NCI-H345 treated with DMSO at 0.1 percent for 48 hours (cell line): ENCODE results near the gene DMKN.

Source experiments
- DNase-seq: peaks from one replicate; lab custom pipeline; 2025; ENCODE audit not compliant: unreplicated experiment; lab: John Stamatoyannopoulos, UW

Gene DMKN

GRCh38 chr19:35549879-35550523 lies 36.6 kb upstream of the DMKN start:
- no peak for DNase-seq

DNA sequence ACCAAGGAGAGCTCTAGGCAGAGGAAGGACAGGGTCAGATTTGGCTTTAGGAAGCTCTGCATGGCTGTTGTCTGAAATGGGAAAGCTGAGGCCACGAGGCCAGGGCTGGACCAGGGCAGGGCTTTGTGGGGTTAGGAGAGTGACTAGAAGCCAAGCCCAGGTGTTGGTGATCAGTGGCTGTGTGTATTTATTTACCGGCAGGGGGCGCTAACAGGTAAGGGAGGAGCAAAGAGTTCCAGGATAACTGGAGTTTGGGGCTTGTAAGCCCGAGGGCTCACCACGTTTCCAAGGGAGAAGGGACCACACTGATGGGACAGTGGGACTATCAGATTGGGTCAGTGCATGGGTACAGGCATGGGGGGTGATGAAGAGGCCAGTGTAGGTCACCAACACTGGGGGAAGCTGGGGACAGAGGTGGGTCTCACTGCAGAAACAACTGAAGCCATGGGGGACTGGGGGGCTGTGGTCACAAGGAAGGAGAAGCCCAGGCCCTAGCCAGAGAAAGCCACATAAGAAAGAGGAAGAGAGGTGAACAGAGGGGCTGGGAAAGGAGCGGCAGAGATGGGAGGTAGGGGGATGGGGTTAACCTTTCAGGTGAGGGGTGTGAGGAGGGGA lies 35.8 kb upstream of the DMKN start:
- DNase-seq = peak; percentile 85

DNA sequence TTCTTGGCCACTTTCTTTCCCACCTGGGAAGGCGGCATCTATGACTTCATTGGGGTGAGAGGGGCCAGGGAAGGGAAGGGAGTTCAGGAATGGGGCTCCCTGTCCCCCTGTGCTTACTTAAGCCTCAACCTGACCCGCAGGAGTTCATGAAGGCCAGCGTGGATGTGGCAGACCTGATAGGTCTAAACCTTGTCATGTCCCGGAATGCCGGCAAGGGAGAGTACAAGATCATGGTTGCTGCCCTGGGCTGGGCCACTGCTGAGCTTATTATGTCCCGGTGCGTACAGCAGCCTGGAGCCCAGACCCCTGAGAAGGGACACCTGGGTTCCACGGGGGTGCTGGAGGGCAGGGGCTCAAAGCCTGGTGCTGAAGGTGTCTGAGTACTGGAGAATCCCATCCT lies 33.1 kb upstream of the DMKN start:
- no peak for DNase-seq

DNA sequence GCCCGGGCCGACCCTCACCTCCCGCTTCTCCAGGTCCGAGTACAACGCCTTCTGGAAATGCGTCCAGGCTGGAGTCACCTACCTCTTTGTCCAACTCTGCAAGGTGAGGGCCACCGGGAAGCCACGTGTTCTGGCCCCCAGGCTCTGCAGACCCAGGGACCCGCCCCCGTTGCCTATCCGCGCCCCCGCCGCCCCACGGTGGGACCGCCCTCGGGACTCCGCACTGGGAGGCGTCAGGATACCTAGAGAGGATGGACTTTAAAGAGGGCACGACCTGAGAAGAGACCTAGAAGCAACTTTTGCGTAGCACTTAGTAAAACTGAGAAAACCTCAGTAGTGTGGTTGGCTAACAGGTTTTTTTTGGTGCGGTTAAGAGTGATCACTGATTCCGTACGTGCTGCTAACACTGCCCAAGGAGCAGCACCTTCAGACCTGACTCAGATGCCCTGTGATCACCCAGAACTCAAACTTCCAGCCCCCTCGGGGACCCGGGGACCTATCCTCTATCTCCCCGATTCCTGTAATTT lies 32.5 kb upstream of the DMKN start:
- peak; percentile 57 for DNase-seq

GRCh38 chr19:35545001-35545854 lies 31.8 kb upstream of the DMKN start, which contains the start of gene TMEM147:
TSS of gene TMEM147 (plus strand) at chr19:35545626. CDS start at chr19:35545740, 114 bp downstream.
- peak; percentile 95 for DNase-seq

- DNase-seq = no peak
Measured at GRCh38 chr19:35544110-35544802, 30.8 kb upstream of the DMKN start.

GRCh38 chr19:35543280-35544109 lies 30.0 kb upstream of the DMKN start:
- DNase-seq = no peak

DNA sequence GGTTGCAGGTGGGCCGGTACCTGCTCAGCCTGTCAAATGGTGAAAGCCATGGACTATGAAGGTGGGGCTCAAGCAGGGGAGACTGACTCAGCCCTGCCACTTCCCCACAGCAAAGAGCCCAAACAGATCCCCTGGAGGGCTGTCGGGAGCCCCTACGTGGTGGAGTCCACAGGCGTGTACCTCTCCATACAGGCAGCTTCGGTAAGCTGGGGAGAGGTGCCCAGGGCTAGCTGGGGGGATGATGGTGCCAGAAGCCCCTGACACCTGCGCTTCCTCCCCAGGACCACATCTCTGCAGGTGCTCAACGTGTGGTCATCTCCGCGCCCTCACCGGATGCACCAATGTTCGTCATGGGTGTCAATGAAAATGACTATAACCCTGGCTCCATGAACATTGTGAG lies 28.8 kb upstream of the DMKN start:
- no peak for DNase-seq

DNA sequence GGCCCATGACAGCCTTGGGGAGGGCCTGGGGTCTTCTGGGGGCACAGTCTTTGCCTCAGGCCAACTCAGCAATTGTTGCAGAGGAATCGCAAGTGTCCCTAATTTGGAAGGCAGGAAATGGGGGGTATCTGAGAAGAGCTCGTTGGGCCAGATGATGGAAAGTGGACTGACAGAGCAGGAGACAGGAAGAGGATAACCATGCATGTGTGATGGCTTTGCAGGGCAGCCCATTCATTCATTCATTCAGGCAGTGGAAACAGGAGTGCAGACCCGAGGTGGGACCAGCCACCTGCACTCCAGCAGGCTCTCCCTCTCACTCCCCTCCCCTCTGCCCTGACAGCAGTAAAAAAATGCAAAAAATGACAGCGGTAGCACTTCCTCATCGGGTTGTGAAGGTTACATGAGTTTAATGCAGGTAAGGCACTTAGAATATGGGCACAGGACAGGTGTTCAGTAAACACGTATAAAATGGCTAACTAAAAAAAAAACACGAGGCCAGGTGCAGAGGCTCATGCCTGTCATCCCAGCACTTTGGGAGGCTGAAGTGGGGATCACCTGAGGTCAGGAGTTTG lies 27.0 kb upstream of the DMKN start:
- DNase-seq = no peak

DNA sequence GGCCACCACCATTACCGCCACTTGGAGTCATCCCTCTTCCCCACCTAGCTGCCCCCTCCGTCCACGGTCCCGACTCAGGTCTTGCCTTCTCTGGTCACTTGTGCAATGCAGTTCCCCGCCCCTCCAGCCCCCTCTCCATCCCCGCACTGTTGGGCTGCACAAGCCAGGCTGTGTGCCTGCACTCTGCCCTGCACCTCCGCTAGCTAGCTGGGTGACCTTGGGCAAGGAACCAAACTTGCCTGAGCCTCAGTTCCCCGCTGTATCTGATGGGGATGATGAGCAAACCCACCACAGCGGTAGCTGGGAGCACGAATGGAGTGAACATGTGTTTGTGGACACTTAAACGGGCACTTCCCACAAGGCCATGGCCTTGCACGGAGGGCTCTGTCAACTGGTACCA lies 26.4 kb upstream of the DMKN start:
- DNase-seq = no peak

GRCh38 chr19:35539314-35539713 lies 25.9 kb upstream of the DMKN start:
- no peak for DNase-seq

- DNase-seq = peak; percentile 46
Measured at GRCh38 chr19:35534803-35535480, 21.5 kb upstream of the DMKN start.

GRCh38 chr19:35533822-35534392 lies 20.5 kb upstream of the DMKN start:
- no peak for DNase-seq

- no peak for DNase-seq
Measured at GRCh38 chr19:35533201-35533821, 19.9 kb upstream of the DMKN start, which contains the start of gene GAPDHS. TSS of gene GAPDHS (plus strand) at chr19:35533456. CDS start at chr19:35533528, 72 bp downstream.

- DNase-seq = peak; percentile 97
Measured at GRCh38 chr19:35531291-35531690, 17.8 kb upstream of the DMKN start.

DNA sequence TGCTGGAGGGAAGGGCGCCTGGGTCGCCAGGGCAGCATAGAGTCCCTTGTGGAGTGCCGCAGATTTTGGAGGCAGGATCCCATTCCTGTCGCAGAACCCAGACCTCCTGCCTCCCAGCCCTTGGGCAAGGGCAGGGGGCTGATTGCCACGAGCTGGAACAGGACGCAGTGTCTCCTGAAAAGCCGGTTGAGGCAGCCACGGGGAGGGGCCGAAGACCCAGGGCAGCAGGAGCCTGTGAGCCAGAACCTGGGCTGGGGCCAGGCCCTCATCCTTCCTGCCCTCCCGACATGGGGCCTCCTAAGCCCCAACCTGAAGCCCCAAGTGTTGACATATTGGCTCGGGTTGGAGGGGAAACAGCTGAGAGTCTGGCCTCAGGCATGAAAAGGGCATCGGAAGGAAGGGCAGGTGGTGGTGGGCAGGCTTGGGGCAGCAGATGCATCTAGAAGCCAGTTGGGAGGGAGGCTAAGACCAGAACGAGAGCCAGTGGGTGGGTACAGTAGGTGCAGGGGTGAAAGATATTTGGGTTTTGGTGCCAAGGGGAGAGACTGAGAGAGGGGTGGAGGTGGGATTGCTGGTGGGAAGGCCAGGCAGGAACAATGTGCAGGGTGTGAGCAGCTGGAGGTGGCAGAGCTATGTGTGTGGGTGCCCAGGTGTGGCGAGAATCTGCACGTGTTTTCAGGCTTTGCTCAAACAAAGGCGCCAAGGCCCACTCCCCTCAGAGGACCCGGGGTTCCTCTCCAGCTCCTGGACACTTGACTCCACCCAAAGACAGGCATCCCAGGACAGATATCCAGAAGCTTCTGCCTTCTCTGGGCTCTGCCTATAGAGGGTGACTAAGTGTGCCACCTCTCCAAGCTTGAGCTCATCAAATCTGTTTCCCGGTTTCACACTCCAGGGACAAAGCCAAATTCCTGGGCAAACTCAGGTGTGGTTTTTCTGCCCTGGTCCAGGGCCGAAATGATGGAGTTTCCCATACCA lies 16.1 kb upstream of the DMKN start:
- no peak for DNase-seq
